ENCODE data around the gene CSTF1.

Gene CSTF1

DNA sequence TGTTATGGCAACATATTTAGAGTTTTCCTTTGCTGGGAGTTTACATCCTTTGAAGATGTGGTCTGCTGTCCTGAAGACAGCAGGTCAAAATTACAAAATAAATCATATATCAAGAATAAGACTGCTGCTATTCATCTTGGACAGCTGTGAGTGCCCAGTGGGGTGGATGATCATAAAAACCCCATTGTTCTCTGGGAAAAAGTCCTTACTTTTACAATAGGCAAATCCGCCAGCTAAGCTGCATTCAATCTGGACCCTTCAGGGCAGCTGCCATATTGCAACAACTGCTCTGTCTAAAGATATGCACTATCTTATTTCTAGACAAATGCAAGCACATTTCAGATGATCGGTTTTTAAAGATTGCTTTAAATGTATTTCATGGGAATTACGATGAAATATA lies 39.0 kb downstream of the CSTF1 start:
- H3K4me3 ChIP-seq (ENCODE audit: low read depth, low read length) = no peak overlapping the region
- TF ChIP-seq CTCF (IDR thresholded peaks at IDR 0.05; ENCODE audit: low read depth, low read length) = no peak

GRCh38 chr20:56433221-56433879 lies 40.9 kb downstream of the CSTF1 start:
- H3K4me3 ChIP-seq (ENCODE audit: low read depth, low read length) = no peak overlapping the region
- TF ChIP-seq CTCF (IDR thresholded peaks at IDR 0.05; ENCODE audit: low read depth, low read length) = no peak

GRCh38 chr20:56433880-56434255 lies 41.4 kb downstream of the CSTF1 start:
- no peak for TF ChIP-seq CTCF (IDR thresholded peaks at IDR 0.05; ENCODE audit: low read depth, low read length)
- no peak overlapping the region for H3K4me3 ChIP-seq (ENCODE audit: low read depth, low read length)

DNA sequence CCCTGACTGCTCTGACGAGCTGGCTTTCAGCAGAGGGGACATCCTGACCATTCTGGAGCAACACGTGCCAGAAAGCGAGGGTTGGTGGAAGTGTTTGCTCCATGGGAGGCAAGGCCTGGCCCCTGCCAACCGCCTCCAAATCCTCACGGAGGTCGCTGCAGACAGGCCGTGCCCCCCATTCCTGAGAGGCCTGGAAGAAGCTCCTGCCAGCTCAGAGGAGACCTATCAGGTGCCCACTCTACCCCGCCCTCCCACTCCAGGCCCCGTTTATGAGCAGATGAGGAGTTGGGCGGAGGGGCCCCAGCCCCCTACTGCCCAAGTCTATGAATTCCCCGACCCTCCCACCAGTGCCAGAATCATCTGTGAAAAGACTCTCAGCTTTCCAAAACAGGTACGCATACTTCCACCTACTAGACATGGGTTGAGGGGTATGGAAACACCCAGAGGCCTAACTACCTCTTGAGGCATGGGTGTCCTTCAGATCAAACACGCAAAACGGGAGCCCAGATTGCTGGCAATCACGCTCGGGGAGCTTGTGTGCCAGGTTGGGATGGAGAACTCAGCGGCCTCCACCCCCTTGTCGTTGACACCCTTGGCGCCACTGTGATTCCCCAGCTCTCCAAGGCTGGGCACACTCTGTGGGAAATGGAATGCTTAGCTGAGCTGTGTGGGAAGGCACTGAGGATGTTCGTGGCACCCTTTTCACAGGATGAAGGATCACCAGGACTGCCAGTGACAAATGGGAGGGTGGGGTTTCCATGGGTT lies 44.9 kb downstream of the CSTF1 start:
- TF ChIP-seq CTCF (IDR thresholded peaks at IDR 0.05; ENCODE audit: low read depth, low read length) = no peak
- no peak overlapping the region for H3K4me3 ChIP-seq (ENCODE audit: low read depth, low read length)

DNA sequence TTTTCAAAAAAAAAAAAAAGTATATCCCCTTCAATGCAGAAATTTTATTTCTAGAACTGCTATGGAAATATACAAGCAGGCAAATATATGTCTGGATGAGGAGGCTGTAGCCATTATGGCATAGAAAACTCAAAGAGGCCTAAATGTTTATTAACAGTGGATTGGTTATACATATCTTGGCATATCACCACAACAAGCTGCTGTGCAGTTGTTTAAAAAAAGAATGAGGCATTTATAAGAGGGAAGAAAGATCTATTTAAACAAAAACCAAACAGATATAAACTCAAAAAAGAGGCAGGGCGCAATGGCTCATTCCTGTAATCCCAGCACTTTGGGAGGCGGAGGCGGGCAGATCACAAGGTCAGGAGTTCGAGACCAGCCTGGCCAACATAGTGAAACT lies 45.8 kb downstream of the CSTF1 start:
- no peak for TF ChIP-seq CTCF (IDR thresholded peaks at IDR 0.05; ENCODE audit: low read depth, low read length)
- no peak overlapping the region for H3K4me3 ChIP-seq (ENCODE audit: low read depth, low read length)

DNA sequence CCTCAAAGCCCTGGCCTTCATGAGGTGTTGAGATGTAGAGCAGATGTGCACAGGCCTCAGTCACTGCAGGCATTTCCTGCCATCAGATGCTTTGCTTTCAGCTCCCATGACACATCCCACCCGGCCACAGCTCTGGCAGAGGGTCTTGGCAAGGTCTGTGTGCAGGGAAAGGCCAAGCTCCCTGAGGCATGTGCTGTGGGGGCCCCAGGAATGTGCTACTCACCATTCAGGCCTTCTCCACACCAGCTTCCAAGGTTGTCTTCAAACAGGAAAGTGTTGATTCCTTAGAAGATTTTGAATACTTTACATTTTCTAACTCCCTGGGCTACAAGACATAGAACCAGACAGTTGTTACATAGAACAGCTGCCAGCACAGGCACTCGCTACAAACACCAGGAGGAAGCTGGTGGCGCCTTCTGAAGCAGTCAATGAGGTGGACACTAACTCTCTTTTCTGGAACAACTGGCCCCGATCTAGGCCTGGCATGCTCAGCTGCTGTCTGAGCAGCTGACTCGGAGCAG lies 47.4 kb downstream of the CSTF1 start:
- no peak overlapping the region for H3K4me3 ChIP-seq (ENCODE audit: low read depth, low read length)
- TF ChIP-seq CTCF (IDR thresholded peaks at IDR 0.05; ENCODE audit: low read depth, low read length) = no peak

DNA sequence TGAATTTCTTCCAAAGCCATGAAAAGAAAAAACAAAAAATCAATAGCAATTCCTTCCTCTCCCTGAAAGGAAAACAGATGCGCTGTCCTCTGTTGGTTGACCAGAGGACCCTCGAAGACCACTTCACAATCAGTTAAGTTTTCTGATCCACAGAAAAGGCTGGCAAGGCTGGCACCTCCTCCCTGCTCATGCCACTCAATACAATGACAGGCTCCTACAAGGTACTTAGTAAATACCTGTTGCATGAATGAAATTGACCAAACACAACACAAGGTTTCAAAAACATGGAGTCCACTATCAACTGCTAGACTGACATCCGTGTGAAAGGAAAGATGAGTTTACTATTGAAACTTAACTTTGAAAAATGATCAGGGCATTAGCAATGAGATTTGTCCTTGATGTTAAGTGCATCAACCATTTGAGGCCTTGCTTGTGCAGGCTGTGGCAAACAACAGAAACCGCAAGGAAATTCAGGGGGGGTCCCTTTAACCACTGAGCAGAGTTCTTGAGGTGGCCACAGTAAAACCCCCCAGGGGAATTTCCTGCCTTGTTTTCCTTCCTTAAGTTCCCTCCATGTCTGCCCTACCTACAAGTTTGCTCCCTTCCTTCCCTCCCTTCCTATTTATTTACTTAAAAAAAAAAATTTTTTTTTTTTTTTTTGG lies 48.0 kb downstream of the CSTF1 start:
- TF ChIP-seq CTCF (IDR thresholded peaks at IDR 0.05; ENCODE audit: low read depth, low read length) = no peak
- H3K4me3 ChIP-seq (ENCODE audit: low read depth, low read length) = no peak overlapping the region
